ENCODE results near the gene PRSS12.
A peak's percentile ranks its signal among the peaks of the same experiment; 100 is the strongest.

PRSS12 gene

DNA sequence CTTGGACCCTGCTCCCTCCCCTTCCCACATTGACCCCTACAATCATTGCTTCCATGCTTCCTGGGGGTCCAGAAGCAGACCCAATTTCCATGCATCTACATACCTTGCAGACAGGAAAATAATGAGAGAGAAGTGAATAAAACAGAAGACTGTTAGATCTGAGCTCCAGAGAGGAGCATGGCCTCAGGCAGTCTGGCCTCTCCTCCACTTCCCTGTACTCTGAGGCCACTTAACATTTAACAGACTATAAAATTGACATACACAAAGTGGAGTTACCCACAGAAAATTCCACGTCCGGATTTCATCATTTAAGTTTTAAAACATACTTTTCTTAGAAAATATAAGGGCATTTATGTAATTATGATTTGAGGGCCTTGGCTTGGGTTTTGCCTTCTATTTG, 2.1 kb upstream of the PRSS12 start:
- H3K4me3 ChIP-seq (ENCODE audit: low read depth, low read length), result no peak overlapping the region
- TF ChIP-seq POLR2A (IDR thresholded peaks at IDR 0.05; ENCODE audit: extremely low read depth, insufficient read length) (no peak), MYC (IDR thresholded peaks at IDR 0.05; ENCODE audit: low read depth, low read length) (no peak)
- TF ChIP-seq, protein P1, sequence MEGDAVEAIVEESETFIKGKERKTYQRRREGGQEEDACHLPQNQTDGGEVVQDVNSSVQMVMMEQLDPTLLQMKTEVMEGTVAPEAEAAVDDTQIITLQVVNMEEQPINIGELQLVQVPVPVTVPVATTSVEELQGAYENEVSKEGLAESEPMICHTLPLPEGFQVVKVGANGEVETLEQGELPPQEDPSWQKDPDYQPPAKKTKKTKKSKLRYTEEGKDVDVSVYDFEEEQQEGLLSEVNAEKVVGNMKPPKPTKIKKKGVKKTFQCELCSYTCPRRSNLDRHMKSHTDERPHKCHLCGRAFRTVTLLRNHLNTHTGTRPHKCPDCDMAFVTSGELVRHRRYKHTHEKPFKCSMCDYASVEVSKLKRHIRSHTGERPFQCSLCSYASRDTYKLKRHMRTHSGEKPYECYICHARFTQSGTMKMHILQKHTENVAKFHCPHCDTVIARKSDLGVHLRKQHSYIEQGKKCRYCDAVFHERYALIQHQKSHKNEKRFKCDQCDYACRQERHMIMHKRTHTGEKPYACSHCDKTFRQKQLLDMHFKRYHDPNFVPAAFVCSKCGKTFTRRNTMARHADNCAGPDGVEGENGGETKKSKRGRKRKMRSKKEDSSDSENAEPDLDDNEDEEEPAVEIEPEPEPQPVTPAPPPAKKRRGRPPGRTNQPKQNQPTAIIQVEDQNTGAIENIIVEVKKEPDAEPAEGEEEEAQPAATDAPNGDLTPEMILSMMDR (IDR thresholded peaks at IDR 0.05; ENCODE audit: low read depth, low read length), result no peak
- TF ChIP-seq, protein P2, sequence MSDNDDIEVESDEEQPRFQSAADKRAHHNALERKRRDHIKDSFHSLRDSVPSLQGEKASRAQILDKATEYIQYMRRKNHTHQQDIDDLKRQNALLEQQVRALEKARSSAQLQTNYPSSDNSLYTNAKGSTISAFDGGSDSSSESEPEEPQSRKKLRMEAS (IDR thresholded peaks at IDR 0.05; ENCODE audit: low read depth, low read length), result no peak
- peak; percentile 19 for DNase-seq (ENCODE audit: low read depth)

DNA sequence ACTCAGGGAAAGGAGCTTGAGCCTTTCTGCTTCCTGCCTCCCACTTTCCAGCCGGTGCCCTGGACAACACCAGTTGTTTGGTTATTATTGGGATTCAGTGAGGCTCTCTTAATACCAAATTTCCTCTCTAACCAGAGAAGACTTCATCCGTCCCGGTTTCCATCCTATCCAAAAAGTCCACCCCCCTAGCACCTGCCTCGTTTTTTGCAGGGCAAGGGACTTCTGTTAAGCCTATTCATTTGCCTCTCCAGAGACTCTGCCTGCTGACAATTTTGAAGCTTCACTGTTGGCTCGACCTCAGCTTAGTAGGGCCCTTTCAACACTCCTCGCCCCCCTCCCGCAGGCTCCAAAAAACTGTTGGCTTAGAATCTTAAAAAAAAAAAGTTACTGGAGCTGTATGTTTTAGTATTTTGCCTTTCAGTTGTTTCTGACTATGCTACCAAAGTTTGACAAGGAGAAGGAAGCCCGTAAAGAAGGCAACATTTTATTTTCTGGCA, 779 bp upstream of the PRSS12 start:
- H3K4me3 ChIP-seq (ENCODE audit: low read depth, low read length), result peak overlapping the region; percentile 62
- TF ChIP-seq, protein P2 (IDR thresholded peaks at IDR 0.05; ENCODE audit: low read depth, low read length), result no peak
- TF ChIP-seq POLR2A (IDR thresholded peaks at IDR 0.05; ENCODE audit: extremely low read depth, insufficient read length), result no peak
- TF ChIP-seq MYC (IDR thresholded peaks at IDR 0.05; ENCODE audit: low read depth, low read length), result no peak
- TF ChIP-seq, protein P1 (IDR thresholded peaks at IDR 0.05; ENCODE audit: low read depth, low read length), result no peak
- peak; percentile 21 for DNase-seq (ENCODE audit: low read depth)

DNA sequence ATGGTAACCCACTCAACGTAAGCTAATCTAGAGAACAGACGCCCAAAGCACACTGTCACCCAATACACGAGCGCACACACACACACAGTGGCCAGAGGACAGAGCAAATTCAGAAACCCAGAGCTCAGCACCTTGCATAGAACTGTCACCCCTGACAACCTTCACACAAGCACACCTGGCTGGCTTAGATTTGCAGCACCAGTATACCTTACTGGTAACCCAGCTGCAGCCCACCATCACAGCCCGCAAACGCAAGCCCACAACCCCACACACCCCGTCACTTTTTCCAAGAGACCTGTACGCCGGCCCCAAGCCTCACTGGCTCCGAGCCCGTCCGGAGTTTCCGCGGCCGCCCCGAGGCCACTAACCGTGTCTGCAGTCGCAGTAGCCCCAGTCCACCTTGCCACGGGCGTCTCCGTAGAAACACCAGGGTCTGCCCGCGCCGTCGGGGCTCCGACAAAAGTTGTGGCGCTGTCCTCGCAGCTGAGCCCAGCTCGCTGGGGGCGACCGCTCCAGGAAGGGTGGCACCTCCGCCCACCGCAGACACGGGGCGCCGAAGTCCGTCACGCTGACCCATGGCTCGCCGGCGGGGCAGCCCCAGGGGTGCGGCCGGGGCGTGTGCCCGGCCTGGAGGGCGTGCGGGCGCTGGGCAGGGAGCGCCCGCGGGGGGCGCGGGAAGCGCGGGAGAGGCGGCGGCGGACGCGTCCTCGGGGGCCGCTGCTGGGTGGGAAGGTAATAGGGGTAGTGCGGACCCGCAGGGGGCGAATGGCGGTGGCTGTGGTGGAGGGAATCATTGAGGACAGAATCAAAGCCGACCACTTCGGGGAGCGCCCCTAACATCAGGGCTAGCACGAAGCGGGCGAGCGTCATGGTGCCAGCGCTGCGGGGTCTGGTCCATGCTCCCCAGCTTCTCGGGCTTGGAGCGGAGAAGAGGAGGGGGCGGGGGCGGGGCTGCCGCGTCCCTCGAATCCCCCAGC, 664 bp downstream of the PRSS12 start:
- TF ChIP-seq, protein P1 (IDR thresholded peaks at IDR 0.05; ENCODE audit: low read depth, low read length), result no peak
- peak overlapping the region; percentile 52 for H3K4me3 ChIP-seq (ENCODE audit: low read depth, low read length)
- DNase-seq (ENCODE audit: low read depth), result peak; percentile 51

DNA sequence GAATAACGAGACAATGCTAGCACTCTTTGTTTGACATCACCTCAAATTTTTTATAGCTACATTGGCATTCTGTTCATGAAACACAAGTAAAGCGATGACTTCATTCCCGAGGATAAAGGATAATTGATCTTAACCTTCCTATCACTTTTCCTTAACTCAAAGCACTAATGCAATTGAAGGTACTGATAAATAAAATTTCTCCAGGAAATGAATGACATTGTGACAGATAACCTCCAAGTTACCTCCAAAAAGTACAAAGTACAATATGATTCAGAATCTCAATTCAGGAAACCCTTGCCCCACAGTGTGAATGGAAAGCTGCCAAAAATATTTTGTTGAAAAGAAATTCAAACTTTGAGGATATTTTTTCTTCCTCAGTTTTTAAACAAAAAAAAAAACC, 1.8 kb downstream of the PRSS12 start:
- DNase-seq (ENCODE audit: low read depth), result no peak
- no peak for TF ChIP-seq MYC (IDR thresholded peaks at IDR 0.05; ENCODE audit: low read depth, low read length)
- TF ChIP-seq, protein P1 (IDR thresholded peaks at IDR 0.05; ENCODE audit: low read depth, low read length), result no peak
- TF ChIP-seq POLR2A (IDR thresholded peaks at IDR 0.05; ENCODE audit: extremely low read depth, insufficient read length), result no peak
- TF ChIP-seq, protein P2 (IDR thresholded peaks at IDR 0.05; ENCODE audit: low read depth, low read length), result no peak
- no peak overlapping the region for H3K4me3 ChIP-seq (ENCODE audit: low read depth, low read length)

DNA sequence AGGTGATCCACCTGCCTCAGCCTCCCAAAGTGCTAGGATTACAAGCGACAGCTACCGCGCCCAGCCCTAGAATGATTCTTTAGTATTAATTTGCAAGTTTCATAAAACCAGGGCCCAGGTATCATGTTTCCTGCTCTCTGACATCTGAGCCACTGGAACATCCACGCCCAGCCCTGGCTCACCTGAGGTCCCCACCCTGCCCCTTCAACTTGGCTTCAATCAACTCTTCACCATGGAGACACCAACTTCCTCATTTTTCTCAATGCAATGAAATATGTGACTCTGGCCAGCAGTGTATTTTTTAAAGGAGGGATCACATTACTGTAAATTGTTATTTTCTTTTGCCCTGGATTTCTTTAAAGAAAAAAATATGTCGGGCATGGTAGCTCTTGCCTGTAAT, 3.9 kb downstream of the PRSS12 start:
- TF ChIP-seq, protein P1 (IDR thresholded peaks at IDR 0.05; ENCODE audit: low read depth, low read length), result no peak
- TF ChIP-seq MYC (IDR thresholded peaks at IDR 0.05; ENCODE audit: low read depth, low read length) (no peak), POLR2A (IDR thresholded peaks at IDR 0.05; ENCODE audit: extremely low read depth, insufficient read length) (no peak)
- TF ChIP-seq, protein P2 (IDR thresholded peaks at IDR 0.05; ENCODE audit: low read depth, low read length), result no peak
- H3K4me3 ChIP-seq (ENCODE audit: low read depth, low read length), result no peak overlapping the region
- DNase-seq (ENCODE audit: low read depth), result peak; percentile 54

All from NB4 (cell line).